Ectodermal cell (in vitro differentiated cells): ENCODE data around the gene PANX1. TPM values are rescaled to one million over a fixed set of nuclear protein-coding genes. Genes with fewer than 3 reads are reported as not detected.

Source experiments
- H3K27ac ChIP-seq: 2 replicates; pipeline ENCODE4 v1.7.0; 2013; ENCODE audit warnings: mild to moderate bottlenecking, low read depth, low read length; ENCODE audit not compliant: insufficient read depth, poor library complexity, severe bottlenecking
- H3K27me3 ChIP-seq: 2 replicates; pipeline ENCODE4 v1.7.0; 2013; ENCODE audit warnings: mild to moderate bottlenecking, low read length; ENCODE audit not compliant: insufficient read depth, control insufficient read depth, poor library complexity, severe bottlenecking
- H3K36me3 ChIP-seq: one replicate; pipeline ENCODE4 v1.7.0; 2013; ENCODE audit warnings: low read length; ENCODE audit not compliant: control insufficient read depth, insufficient read depth
- H3K4me1 ChIP-seq: one replicate; pipeline ENCODE4 v1.7.0; 2013; ENCODE audit warnings: low read length; ENCODE audit not compliant: control insufficient read depth, insufficient read depth
- H3K4me3 ChIP-seq: 2 replicates; pipeline ENCODE4 v1.7.0; 2013; ENCODE audit warnings: low read depth, low read length, control low read depth; ENCODE audit not compliant: insufficient read depth
- H3K9me3 ChIP-seq: 2 replicates; pipeline ENCODE4 v1.7.0; 2013; ENCODE audit warnings: mild to moderate bottlenecking, low read length, moderate library complexity; ENCODE audit not compliant: control insufficient read depth
- WGBS, 2 experiments: methylation state at CpG; one replicate each; pipeline ENCODE4 v1.1.7; 2013; ENCODE audit warnings: missing lambda C conversion rate in 2 of 2; 5-methylcytosine and 5-hydroxymethylcytosine counted together
- polyA plus RNA-seq, 4 experiments: library from polyadenylated mRNA; stranded (reverse); fragments of 50-300 nt; gene quantifications; one replicate each; pipeline ENCODE4 v1.2.3, GENCODE V29; 2013

PANX1 gene, protein sequence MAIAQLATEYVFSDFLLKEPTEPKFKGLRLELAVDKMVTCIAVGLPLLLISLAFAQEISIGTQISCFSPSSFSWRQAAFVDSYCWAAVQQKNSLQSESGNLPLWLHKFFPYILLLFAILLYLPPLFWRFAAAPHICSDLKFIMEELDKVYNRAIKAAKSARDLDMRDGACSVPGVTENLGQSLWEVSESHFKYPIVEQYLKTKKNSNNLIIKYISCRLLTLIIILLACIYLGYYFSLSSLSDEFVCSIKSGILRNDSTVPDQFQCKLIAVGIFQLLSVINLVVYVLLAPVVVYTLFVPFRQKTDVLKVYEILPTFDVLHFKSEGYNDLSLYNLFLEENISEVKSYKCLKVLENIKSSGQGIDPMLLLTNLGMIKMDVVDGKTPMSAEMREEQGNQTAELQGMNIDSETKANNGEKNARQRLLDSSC
- polyA plus RNA-seq (2013, experiment 1 of 4): 26.3 TPM
- polyA plus RNA-seq (2013, experiment 2 of 4): 28.6 TPM
- polyA plus RNA-seq (2013, experiment 3 of 4): 22.4 TPM
- polyA plus RNA-seq (2013, experiment 4 of 4): 24.4 TPM

DNA sequence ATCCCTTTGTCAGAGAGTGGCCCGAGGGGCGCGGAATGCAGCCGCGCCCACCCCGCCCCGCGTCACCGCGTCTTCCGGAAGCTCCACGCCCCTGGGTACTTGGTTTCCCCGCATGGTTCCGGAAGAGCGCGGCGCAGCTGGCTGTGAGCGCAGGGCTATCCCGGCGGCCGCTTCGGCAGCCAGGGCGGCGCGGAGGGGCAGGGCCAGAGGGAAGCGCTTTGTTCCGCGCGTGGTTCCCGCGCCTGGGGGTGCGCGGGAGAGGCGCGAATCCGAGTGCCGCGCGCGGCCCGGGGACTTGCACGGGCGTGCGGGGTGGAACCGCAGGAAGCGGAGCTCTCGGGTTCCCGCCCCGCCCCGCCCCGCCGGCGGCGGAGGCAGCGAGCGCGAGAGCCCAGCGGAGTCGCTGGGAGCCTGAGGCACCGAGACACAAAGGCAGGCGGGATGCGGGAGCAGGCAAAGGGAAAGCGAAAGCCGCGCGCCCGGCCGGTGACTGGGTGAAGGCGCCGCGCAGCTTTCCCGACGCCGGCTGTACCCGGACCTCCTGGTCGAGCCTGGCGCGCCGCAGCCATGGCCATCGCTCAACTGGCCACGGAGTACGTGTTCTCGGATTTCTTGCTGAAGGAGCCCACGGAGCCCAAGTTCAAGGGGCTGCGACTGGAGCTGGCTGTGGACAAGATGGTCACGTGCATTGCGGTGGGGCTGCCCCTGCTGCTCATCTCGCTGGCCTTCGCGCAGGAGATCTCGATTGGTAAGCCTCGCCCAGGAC is at the start of gene PANX1:
Gene PANX1 (plus strand): TSS at position 96 of the 766 bp plus-strand sequence. CDS start 472 bp downstream, at position 568.
- WGBS, 2 experiments: 0% methylated on average over 92 of the region's 92 CpGs
- Histone ChIP-seq H3K4me3 (peak within 1 kb of the TSS; percentile 73), H3K4me1 (peaks cover 18% of the 10 kb centered on the region), H3K27me3 (no peaks in the 10 kb centered on the region), H3K27ac (peak within 1 kb of the TSS; percentile 92), H3K9me3 (no peaks in the 10 kb centered on the region), H3K36me3 (no peaks in the 10 kb centered on the region)

DNA sequence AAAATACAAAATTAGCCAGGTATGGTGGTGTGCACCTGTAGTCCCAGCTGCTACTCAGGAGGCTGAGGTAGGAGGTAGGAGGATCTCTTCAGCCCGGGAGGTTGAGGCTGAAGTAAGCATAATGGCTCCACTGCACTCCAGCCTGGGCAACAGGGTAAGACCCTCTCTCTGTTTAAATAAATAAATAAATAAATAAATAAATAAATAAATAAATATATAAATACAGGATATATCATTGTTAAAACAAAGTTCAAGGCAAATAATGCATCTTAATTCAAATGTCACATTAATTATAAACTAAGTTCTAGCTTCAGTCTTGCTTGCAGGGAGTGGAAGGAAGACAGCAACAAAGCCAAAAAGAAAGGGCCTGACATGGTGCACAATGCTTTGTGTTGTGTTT is 44.5 kb upstream of the PANX1 start:
- Histone ChIP-seq H3K27ac (no peak overlapping the region), H3K27me3 (no peaks in the 10 kb centered on the region), H3K4me1 (no peaks in the 10 kb centered on the region), H3K9me3 (no peaks in the 10 kb centered on the region), H3K36me3 (no peaks in the 10 kb centered on the region), H3K4me3 (no peak overlapping the region)
- WGBS, 2 experiments: 79 to 100% methylated on average over 1 of the region's 1 CpG

DNA sequence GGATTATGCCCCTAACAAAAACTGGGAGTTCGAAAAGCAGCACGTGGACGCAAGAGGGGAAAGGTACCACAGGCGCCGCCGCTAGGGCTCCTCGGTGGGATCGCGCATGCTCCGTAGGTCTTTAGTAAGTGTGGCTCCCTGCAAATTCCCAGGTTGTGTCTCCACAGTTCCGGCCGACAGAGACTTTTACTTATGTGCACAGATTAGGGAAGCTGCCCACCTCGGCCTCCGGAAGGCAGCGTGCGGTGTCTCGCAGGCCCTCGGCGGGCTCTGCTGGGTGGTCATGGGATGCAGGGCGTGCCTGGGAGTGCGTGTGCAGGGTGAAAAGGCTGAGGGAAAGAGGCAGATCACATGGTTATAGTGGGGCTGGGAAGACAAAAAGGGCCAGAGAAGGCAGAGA is 39.7 kb upstream of the PANX1 start:
- no peaks in the 10 kb centered on the region for H3K36me3 ChIP-seq
- H3K4me1 ChIP-seq: no peaks in the 10 kb centered on the region
- WGBS, 2 experiments: 96 to 97% methylated on average over 21 of the region's 21 CpGs
- H3K9me3 ChIP-seq: no peaks in the 10 kb centered on the region
- no peak overlapping the region for H3K4me3 ChIP-seq
- H3K27me3 ChIP-seq: no peaks in the 10 kb centered on the region
- H3K27ac ChIP-seq: no peak overlapping the region

DNA sequence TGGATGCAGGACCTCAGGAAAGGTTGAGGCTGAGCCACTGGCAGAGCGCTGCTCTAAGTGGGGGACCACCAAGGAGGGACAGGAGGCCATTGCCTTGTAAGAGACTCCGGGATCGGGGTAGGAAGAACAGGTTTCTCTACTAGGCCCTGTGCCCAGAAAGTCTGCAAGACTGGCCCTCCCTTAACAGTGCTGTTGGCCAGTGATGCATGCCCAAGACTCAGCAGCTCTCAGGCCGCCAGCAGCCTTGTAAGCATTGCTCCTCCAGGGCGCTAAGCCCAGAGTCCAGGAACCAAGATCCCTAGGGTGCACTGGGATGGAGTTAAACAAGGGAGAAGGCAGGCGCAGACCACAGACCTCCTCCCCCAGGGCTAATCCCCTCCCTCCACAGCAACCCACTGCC is 39.3 kb upstream of the PANX1 start:
- no peak overlapping the region for H3K27ac ChIP-seq
- no peaks in the 10 kb centered on the region for H3K9me3 ChIP-seq
- H3K4me3 ChIP-seq: no peak overlapping the region
- WGBS, 2 experiments: 93 to 94% methylated on average over 5 to 6 of the region's 6 CpGs
- no peaks in the 10 kb centered on the region for H3K36me3 ChIP-seq
- no peaks in the 10 kb centered on the region for H3K4me1 ChIP-seq
- no peaks in the 10 kb centered on the region for H3K27me3 ChIP-seq

DNA sequence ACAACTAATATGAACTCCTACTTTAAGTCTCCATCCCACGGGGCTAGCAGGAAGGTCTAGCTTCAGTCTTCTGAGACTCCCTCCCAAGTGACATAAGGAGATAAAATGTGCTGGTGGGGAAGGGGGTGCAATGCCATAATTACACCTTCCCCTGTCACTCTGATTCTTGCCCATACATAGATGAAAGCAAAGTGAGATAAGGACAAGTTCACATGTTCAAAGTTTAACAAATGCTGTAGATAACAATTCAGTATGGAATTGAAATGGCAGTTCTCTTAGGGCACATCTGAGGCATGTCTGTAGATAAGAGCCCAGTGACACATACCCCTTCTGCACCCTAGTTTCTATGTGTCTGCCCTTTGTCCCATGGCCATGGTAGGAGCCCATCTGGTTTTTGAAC is 38.2 kb upstream of the PANX1 start:
- no CpG with 5 or more reads among the region's 1 CpG for WGBS, 2 experiments
- H3K27me3 ChIP-seq: no peaks in the 10 kb centered on the region
- no peaks in the 10 kb centered on the region for H3K4me1 ChIP-seq
- H3K27ac ChIP-seq: no peak overlapping the region
- H3K4me3 ChIP-seq: no peak overlapping the region
- H3K9me3 ChIP-seq: no peaks in the 10 kb centered on the region
- no peaks in the 10 kb centered on the region for H3K36me3 ChIP-seq

DNA sequence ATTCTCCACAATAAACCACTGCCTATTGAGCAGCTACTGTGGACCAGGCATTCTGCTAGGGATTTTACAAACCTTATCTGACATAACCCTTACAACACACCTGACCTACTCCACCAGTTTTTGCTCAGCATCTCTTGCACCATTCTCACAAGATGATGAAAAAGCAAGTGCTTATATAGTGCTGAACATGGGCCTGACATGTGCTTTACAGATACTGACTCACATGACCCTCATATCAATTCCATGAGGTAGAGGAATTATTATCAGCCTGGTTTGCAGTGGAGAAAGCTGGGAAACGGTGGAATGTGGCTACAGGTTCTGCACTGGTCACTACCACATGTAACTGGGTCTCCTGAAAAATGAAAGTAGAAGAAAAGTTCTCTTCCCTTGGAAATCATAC is 37.5 kb upstream of the PANX1 start:
- Histone ChIP-seq H3K4me1 (no peaks in the 10 kb centered on the region), H3K9me3 (no peaks in the 10 kb centered on the region), H3K36me3 (no peaks in the 10 kb centered on the region), H3K4me3 (no peak overlapping the region), H3K27ac (no peak overlapping the region), H3K27me3 (no peaks in the 10 kb centered on the region)
- WGBS, 2 experiments: 92 to 100% methylated on average over 1 of the region's 1 CpG

DNA sequence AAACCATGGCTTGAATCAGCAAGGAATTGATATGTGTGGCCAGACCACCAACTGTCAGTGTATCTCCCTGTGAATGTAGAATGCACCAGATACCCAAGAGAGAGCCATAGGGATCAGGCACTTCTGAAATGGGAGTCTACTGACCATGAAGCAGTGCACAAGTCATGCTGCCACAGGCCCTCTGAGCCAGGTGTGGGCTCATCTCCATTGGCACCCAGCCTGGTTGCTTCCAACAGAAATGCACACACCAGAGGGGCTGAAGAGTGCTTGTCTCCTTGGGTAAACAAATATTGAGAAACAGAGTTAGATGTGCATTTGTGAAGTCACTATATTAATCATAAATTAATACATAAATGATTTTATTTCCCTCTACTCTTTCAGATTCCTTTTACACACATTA is 28.4 kb upstream of the PANX1 start:
- Histone ChIP-seq H3K9me3 (no peaks in the 10 kb centered on the region), H3K4me1 (no peaks in the 10 kb centered on the region), H3K36me3 (no peaks in the 10 kb centered on the region), H3K27me3 (no peaks in the 10 kb centered on the region), H3K4me3 (no peak overlapping the region), H3K27ac (no peak overlapping the region)

DNA sequence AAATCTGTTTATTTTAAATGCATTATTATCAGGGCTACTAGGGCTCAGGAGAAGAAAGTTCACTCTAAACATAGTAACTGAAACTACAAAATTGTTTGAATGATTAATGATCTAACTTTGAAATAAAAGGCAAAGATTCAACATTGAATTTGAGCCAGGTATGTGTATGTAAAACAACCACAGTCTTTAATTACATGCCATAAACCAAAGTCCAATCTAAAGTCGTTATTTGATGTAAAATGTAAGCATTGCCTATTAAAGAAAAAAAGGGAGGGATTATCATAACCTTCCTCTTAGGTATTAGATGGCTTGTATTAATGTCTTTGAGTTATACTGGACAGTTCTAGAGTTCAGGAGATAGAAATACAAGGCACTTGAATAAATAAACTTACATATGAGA is 25.2 kb upstream of the PANX1 start:
- 83% methylated on average over 1 of the region's 1 CpG; no CpG with 5 or more reads in 1 of the 2 experiments for WGBS, 2 experiments
- H3K4me3 ChIP-seq: no peak overlapping the region
- H3K27me3 ChIP-seq: no peaks in the 10 kb centered on the region
- no peaks in the 10 kb centered on the region for H3K36me3 ChIP-seq
- H3K27ac ChIP-seq: no peak overlapping the region
- H3K4me1 ChIP-seq: no peaks in the 10 kb centered on the region
- peaks cover 6% of the 10 kb centered on the region for H3K9me3 ChIP-seq

DNA sequence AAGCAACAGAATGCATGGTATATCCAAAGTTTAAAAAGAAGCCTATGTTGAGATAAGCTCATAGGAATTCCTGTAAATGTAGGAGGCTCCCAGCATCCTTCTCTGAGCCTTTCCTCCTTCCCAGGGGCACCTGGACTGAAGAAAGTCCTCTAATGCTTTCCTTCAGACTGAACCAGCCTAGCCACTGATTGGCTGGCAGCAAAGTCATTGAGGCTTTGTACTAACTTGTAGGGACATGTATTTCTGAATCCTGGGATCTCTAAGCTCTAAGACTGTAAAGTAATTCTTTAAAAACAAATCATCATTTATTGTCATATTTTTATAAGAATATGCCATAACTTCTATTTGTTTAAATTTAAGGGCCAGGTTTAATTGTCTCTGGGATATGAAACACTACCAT is 23.9 kb upstream of the PANX1 start:
- Histone ChIP-seq H3K27me3 (no peaks in the 10 kb centered on the region), H3K4me3 (no peak overlapping the region), H3K4me1 (no peaks in the 10 kb centered on the region), H3K9me3 (peaks cover 6% of the 10 kb centered on the region), H3K27ac (no peak overlapping the region), H3K36me3 (no peaks in the 10 kb centered on the region)

DNA sequence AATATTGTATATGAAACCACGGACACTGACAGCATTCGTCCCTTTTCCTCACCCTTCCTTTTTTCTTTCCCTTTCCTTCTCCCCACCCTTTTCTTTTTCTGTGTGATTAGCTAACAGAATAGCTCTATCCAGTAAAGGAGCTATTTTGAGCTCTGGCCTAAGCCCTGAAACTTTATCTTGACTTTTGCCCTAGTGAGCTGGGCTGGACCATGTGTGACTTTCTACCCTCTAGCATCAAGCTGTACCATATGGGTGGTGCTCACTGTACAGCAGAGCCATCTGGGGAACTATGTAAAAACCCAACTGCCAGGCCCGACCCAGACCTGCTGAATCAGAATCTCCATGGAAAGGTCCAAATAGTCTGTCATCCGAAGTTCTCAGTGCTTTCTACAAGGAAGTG is 21.9 kb upstream of the PANX1 start:
- Histone ChIP-seq H3K27ac (no peak overlapping the region), H3K27me3 (no peaks in the 10 kb centered on the region), H3K4me1 (no peaks in the 10 kb centered on the region), H3K36me3 (no peaks in the 10 kb centered on the region), H3K4me3 (no peak overlapping the region), H3K9me3 (peaks cover 6% of the 10 kb centered on the region)
- WGBS, 2 experiments: 93 to 96% methylated on average over 4 of the region's 4 CpGs
